Erythroblast (primary cell): ENCODE measurements around the gene ZNF414.

Experiments used
- DNase-seq, 2 experiments: peaks; one replicate each; lab custom pipeline; 2025; lab: John Stamatoyannopoulos, UW
- GATA1 ChIP-seq: IDR thresholded peaks from 2 replicates; pipeline ENCODE4 v1.6.1; 2011; ENCODE audit warnings: low read depth, mild to moderate bottlenecking, control low read depth, low read length, moderate library complexity
- POLR2A ChIP-seq: IDR thresholded peaks from 2 replicates; pipeline ENCODE4 v1.6.1; 2011; ENCODE audit warnings: mild to moderate bottlenecking, low read length

ZNF414 gene

DNA sequence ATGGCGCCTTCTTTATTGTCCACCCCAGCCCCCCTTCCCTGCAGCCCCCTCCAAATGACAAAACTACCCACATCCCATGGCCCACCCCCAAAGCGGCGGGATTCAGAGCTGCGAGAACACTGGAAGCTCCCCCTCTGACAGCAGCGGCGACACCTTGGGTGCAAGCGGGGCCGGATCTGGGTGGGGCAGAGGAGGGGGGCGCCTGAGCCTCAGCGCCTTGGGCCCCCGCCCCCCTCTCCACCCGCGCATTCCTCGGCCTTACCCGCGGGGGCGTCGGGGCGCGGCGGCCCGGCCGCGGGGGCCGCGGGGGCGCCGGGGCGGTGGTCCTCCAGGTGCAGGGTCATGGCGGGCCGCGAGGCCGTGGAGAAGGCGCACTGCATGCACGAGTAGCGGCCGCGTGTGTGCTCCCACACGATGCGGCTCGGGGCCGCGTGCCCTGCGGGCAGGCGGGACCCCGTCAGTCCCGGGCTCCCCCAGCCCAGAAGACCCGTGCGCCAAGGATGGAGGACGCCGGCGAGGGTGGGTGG, 3.3 kb downstream of the ZNF414 start:
- no peak for DNase-seq
- TF ChIP-seq GATA1 = no peak
- no peak for TF ChIP-seq POLR2A

DNA sequence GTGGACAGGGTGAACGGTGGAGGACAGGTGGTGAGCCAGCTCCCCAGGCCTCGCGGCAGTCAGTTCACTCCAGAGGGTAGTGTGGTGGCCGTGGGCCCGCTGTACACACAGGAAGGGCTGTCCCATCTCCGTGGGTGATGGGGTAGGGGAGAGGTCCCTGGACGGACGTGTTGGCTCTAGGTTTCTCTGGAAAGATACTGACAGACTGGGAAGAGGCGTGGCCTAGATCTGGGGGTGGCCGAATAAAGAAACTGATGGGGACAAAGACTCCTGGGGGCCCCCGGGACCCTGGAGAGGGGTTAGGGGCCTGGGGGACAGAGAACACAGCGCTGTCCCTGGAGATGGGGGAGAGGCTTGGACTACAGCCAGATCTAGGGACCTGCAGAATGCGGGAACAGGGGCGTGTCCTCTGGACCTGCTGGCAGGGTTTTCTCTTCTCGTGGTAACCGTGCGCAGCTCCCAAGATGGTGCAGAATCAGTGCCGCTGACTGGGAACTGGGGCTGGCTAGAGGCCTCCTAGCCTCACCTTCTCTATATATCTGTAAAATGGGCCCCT, 7.5 kb downstream of the ZNF414 start:
- no peak for DNase-seq
- no peak for TF ChIP-seq POLR2A
- TF ChIP-seq GATA1 = no peak

DNA sequence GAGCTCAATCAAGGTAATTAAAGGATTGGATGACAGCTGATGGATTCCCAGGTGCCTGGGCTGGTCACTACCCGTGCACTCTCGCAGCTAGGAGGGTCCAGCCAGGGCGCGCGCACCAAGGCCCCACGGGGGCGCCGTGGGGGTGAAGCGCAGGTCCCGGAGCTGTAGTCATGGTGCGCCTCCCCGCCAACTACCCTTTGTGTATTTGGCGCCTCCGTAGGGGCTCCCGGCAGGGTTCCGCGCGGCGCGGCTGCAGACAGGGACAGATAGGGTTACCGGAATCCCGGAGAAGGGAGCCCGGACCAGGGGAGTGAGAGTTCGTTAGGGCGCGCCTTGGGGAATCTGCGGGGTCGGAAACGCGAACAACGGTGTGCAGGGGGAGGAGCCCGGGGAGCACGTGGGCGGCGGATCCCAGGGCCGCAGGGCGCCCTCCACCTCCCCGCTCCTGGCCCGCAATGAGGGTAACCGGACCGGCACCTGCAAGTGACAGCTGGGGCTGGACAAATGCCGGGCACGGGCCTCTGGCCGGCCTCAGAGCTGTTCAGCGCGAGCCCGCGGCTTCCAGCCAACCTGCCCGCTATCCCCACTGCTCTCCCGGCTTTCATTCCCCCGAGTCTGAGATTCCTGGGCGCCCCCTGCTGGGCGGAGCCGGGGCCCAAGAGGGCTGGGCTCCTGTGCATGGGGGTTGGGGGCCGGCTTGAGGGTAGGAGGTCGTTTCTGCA, 8.1 kb downstream of the ZNF414 start:
- peak; percentile 63 to 80 for DNase-seq
- TF ChIP-seq GATA1 = no peak
- no peak for TF ChIP-seq POLR2A

DNA sequence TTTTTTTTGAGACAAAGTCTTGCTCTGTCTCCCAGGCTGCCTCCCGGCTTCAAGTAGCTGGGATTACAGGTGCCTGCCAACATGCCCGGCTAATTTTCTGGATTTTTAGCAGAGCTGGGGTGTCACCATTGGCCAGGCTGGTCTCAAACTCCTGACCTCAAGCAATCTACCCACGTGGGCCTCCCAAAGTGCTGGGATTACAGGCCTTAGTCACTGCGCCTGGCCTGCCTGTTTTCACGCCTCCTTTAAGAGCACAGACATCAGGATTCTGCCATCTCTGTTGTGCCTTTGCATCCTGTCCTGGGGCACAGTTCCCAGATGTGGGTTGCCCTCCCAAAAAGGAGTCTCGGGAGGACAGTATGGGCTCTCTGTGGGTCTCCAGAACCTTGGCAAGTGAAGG, 9.0 kb downstream of the ZNF414 start:
- DNase-seq = no peak

DNA sequence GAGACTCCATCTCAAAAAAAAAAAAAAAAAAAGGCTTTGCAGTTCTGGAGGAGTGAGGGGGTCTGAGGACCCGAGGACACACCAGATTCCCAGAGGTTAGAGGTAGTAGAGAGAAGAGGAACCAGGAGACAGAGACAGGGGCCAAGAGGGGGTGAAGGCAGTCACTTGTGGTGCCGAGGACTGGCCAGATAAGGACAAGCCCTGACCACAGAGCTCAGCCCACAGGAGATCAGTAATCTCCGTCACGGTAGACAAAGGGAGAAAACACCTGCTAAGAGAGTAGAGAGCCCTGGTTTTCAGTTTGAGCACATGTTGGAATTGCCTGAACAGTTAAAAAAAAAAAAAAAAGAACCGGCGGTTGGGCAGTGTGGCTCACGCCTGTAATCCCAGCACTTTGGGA, 9.8 kb downstream of the ZNF414 start:
- peak in 1 of 2 experiments; percentile 44 for DNase-seq
- TF ChIP-seq POLR2A (no peak), GATA1 (no peak)

More for the DNA sequence above, 9.0 kb downstream of the ZNF414 start:
- TF ChIP-seq POLR2A (no peak), GATA1 (no peak)

DNA sequence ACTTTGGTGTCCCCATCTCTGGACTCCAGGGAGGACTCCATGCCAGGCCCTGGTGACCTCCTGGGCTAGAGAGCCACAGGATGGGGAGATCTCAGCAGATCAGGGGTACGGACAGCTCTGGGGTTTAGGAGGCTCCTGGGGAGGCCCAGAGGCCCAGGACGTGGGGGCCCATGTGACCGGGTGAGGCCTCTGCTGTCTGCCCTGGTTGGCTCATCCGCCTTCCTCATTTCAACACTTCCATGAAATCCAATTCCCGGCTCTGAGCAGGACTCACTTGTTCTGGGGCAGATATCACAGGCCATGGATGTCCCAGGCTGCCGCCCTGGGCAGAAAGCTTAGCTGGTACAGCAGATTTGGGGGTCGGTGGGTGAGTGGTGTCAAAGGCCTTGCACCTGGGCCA, 10.5 kb downstream of the ZNF414 start:
- DNase-seq = no peak
- TF ChIP-seq GATA1 (no peak), POLR2A (no peak)

DNA sequence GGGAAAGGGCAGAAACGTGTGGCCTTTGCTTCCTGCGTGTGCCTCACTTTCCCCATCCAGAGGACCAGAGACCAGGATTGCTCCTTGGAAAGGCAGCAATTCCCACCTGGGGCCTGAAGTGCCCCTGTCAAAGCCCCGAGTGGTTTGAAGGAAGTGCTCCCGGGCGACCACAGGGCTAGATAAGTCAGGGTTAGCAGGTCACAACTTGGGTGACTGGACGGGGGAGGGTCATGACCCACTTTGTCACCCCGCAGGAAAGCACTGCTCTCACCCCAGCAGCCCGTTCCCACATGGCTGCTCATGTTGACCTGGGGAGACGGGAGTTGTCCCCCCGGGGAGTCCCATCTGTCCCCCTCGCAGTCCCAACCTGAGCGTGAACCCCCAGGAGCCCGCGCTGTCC, 12.0 kb downstream of the ZNF414 start:
- TF ChIP-seq GATA1 (no peak), POLR2A (no peak)
- DNase-seq = no peak

DNA sequence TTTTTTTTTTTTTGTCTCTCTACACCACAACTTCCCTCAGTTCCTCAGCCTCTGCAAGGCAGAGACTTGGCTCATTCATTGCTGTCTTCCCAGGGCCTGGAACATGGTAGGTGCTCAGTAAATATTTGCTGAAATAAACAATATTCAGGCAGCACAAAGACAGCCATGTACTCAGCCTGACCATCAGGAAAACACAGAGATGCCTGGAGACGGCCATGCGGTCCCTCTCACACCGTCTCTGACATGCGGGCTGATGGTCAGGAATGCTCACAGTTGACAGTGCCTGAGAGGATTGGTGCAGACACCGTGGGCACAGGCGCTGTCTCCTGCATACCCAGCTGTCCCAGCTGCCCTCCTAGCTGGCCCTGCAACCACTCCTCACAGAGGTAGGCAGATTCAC, 12.5 kb downstream of the ZNF414 start:
- TF ChIP-seq POLR2A (no peak), GATA1 (no peak)

DNA sequence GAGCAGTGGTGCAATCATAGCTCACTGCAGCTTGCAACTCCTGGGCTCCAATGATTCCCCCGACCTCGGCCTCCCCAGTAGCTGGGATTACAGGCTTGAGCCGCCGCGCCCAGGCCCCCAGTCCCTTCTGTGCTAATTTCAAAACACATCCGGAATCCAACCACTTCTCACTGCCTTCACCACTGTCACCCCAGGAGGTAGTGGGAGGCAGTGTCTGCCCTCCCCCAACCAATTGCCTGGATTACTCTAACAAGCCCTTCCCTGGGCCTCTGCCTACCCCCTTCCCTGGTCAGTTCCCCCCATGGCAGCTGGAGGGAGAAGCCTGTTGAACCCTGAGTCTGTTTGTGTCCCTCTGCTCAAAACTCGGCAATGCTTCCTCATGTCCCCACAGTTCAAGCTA, 13.8 kb downstream of the ZNF414 start:
- no peak for DNase-seq
- TF ChIP-seq GATA1 = no peak
- TF ChIP-seq POLR2A = no peak

More for the DNA sequence above, 12.5 kb downstream of the ZNF414 start:
- DNase-seq = no peak

DNA sequence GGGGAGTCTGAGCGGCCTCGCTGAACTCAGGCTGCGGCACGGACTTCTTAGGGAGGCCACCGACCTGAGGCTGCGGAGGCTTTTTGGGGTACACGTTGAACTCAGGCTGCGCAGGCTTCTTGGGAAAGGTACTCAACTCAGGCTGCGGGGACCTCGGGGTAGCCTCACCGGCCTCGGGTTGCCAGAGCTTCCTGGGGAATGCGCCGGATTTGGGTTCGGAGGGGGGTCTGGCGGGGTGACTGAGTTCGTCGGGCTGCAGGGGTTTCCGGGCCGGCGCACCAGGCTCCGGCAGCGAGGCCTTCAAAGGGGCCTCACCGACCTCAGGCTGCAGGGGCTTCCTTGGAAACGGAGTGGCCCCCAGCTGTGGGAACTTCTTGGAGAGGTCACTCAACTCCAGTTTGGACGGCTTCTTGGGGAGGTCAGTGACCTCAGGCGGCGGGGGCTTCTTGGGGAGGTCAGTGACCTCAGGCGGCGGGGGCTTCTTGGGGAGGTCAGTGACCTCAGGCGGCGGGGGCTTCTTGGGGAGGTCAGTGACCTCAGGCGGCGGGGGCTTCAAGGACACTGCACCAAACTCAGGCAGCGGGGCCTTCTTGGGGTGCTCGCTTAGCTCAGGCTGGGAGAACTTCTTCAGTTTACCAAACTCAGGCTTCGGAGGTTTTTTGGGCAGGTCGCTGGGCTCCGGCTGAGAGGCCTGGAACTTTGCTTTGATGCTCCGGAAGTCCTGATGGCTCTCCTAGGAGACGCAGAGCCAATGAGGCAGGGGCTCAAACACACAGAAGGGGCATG, 14.7 kb downstream of the ZNF414 start:
- DNase-seq = no peak
- no peak for TF ChIP-seq POLR2A
- TF ChIP-seq GATA1 = no peak

DNA sequence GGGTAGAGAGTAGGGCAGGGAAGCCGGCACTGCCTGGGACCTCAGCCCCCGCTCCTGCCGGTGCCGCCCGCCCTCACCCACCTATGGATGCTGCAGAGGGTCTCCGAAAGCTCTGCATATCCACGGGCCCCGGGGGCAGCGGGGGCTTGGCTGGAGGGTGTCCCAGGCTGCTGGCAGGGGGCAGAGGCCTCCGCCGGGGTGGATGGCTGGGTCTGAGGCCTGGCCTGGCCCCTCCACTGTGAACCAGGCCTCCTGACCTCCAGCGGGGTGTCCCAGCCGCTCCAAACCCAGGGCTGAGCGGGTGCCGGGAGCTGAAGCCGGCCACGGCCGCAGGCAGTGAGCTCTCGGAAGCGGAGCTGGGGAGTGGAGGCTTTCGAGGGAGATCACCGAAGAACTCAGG, 15.7 kb downstream of the ZNF414 start:
- TF ChIP-seq POLR2A (no peak), GATA1 (no peak)
- no peak for DNase-seq

DNA sequence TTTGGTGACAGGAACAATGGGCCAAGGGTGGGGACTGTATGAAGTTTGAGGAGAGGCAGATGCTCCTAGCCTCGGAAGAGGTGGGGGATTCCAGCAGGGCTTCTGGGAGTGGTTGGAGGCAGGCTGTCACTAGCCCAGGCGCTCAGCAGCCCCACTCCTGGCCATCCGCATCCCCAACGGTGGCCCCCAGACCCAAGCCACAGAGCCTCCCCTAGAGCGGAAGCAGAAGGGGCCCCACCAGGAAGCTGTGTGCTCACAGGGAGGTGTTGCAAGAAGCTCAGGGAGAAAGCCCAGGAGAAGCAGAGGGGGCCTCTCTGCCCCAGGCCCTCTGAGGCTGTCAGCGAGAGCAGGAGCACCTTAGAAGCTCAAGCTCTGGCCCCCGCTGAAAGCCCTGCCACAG, 19.8 kb downstream of the ZNF414 start:
- TF ChIP-seq GATA1 (no peak), POLR2A (no peak)
- no peak for DNase-seq

DNA sequence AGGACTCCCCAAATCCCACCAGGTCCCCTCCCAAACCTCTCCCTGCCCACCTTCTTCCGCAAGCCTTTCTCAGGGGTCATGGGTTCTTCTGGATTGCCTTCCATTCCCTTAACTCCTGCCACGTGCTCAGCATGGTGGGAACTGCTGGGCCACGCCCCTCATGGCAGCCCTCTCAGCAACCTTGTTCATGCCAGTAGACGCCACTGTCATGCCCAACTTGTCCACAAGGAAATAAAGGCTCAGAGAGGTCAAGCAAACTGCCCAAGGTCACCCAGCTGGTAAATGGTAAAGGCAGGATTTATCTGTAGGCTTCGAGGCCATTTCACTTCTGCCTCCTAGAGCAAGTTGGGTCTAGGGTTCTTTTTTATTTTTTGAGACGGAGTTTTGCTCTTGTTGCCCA, 22.4 kb downstream of the ZNF414 start:
- no peak for DNase-seq
- TF ChIP-seq GATA1 = no peak
- TF ChIP-seq POLR2A = no peak

DNA sequence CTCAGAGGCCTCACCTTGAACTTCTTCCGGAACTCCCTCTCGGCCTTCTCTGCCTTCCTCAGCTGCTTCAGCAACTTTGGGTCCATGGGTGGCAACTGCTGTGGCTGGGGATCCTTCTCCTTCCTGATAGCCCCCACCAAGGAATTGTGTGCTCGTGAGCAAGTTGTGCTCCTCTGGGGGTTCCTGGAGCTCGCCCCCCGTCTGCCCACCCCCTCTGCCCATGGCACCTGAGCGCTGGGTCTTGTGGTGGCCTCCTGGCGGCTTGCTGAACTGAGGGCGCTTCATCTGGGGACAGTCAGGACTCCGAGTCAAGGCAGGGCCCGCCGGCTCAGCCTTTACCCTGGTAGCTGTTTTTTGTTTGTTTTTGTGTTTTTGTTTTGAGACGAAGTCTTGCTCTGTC, 23.1 kb downstream of the ZNF414 start:
- TF ChIP-seq GATA1 (no peak), POLR2A (no peak)
- DNase-seq = no peak
